ENCODE measurements around the gene MFSD6. TPM values are rescaled to one million over a fixed set of nuclear protein-coding genes. Genes with fewer than 3 reads are reported as not detected.
"Not testable (repeated sequence)": the region's sequence is repeated elsewhere in the genome, so short reads cannot be mapped to it uniquely, and the experiment has no call there.

The MFSD6 gene
- total and polyA plus RNA-seq, 2 donors (not counting 1 experiment from before 2014, with no cell fraction given), result 31.4 to 50.8 TPM

DNA sequence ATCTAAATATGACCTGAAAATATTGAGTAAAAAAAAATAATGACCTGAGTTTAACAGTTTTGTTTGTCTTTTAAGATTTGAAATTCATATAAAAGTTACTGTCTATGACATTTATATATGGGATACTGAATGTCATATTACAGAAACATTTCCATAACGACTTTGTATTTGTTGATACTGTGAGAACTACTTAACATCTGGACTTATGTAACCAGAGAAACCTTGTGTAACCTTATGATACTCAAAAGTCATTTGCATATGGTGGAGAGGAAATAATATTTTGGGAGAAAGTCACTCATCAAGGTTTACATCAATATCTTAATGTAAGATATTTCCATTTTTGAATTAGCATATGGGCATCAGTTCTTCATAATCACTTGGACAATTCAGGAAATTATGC is 12.6 kb downstream of the MFSD6 start:
- no peak overlapping the region for H3K9ac ChIP-seq (ENCODE audit: insufficient read depth, low read length)

DNA sequence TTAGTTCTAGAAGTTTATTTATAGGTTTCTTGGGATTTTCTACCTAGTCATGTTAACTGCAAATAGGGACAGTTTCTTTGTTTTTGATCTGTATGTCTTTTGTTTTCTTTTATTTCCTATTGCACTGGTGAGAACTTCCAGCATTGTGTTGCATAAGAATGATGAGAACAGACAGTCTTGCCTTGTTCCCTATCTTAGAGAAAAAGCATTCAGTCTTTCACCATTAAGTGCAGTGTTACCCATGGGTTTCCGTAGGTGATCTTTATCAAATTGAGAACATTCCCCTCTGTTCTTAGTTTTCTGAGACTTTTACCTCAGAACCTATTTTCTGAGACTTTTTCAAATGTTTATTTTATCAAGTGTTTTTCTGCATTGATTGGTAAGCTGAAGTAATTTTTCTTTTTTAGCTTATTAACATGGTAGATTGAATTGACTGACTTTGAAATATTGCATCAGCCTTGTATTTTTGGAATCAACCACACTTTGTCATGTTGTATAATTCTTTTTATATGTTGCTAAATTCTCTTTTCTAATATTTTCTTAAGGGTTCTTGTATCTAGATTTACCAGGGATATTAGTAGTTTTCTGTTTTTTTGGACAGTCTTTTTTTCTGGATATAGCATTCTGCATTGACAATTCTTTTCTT is 17.2 kb downstream of the MFSD6 start:
- no peak overlapping the region for H2AFZ ChIP-seq (ENCODE audit: low read length)
- no peak overlapping the region for H3K4me3 ChIP-seq (replicated peaks in 1 of 4; ENCODE audit: control extremely low read depth in 1 of 4, insufficient read depth in 1 of 4, low read depth in 3 of 4, low read length in 4 of 4)
- H3K36me3 ChIP-seq (ENCODE audit: control insufficient read depth, insufficient read depth, low read length), result no peaks in the 10 kb centered on the region
- no peak overlapping the region for H3K4me2 ChIP-seq (ENCODE audit: extremely low read depth, insufficient read depth, low read length)
- no peak overlapping the region for H3K27ac ChIP-seq (ENCODE audit: insufficient read depth, low read length)
- no peaks in the 10 kb centered on the region for H3K79me2 ChIP-seq (ENCODE audit: control insufficient read depth, insufficient read depth, low read length)
- no peak for DNase-seq (ENCODE audit: low read depth in 2 of 2)
- H4K20me1 ChIP-seq (ENCODE audit: control insufficient read depth, extremely low read depth, insufficient read depth, low read length), result no peaks in the 10 kb centered on the region
- H3K4me1 ChIP-seq (ENCODE audit: control insufficient read depth, extremely low read depth, insufficient read depth, low read length), result no peaks in the 10 kb centered on the region
- no peaks in the 10 kb centered on the region for H3K27me3 ChIP-seq (ENCODE audit: control insufficient read depth, insufficient read depth, low read length)
- TF ChIP-seq, protein P1, sequence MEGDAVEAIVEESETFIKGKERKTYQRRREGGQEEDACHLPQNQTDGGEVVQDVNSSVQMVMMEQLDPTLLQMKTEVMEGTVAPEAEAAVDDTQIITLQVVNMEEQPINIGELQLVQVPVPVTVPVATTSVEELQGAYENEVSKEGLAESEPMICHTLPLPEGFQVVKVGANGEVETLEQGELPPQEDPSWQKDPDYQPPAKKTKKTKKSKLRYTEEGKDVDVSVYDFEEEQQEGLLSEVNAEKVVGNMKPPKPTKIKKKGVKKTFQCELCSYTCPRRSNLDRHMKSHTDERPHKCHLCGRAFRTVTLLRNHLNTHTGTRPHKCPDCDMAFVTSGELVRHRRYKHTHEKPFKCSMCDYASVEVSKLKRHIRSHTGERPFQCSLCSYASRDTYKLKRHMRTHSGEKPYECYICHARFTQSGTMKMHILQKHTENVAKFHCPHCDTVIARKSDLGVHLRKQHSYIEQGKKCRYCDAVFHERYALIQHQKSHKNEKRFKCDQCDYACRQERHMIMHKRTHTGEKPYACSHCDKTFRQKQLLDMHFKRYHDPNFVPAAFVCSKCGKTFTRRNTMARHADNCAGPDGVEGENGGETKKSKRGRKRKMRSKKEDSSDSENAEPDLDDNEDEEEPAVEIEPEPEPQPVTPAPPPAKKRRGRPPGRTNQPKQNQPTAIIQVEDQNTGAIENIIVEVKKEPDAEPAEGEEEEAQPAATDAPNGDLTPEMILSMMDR (conservative IDR thresholded peaks at IDR 0.05 in 1 of 2, IDR thresholded peaks at IDR 0.05 in 1 of 2; ENCODE audit: low read depth in 1 of 2, low read length in 2 of 2), result no peak
- TF ChIP-seq EZH2 (IDR thresholded peaks at IDR 0.05; ENCODE audit: low read length, missing control alignments), result no peak
- H3K9me3 ChIP-seq (ENCODE audit: control insufficient read depth, insufficient read depth, low read depth, low read length), result no peaks in the 10 kb centered on the region
- no peak overlapping the region for H3K9ac ChIP-seq (ENCODE audit: insufficient read depth, low read length)

More for the DNA sequence above, 12.6 kb downstream of the MFSD6 start:
- no peaks in the 10 kb centered on the region for H3K9me3 ChIP-seq (ENCODE audit: control insufficient read depth, insufficient read depth, low read depth, low read length)
- H3K4me3 ChIP-seq (replicated peaks in 1 of 4; ENCODE audit: control extremely low read depth in 1 of 4, insufficient read depth in 1 of 4, low read depth in 3 of 4, low read length in 4 of 4), result no peak overlapping the region
- no peaks in the 10 kb centered on the region for H3K36me3 ChIP-seq (ENCODE audit: control insufficient read depth, insufficient read depth, low read length)
- no peak overlapping the region for H3K4me2 ChIP-seq (ENCODE audit: extremely low read depth, insufficient read depth, low read length)
- no peaks in the 10 kb centered on the region for H4K20me1 ChIP-seq (ENCODE audit: control insufficient read depth, extremely low read depth, insufficient read depth, low read length)
- no peaks in the 10 kb centered on the region for H3K27me3 ChIP-seq (ENCODE audit: control insufficient read depth, insufficient read depth, low read length)
- no peak for DNase-seq (ENCODE audit: low read depth in 2 of 2)
- no peak overlapping the region for H2AFZ ChIP-seq (ENCODE audit: low read length)
- TF ChIP-seq, protein P1 (conservative IDR thresholded peaks at IDR 0.05 in 1 of 2, IDR thresholded peaks at IDR 0.05 in 1 of 2; ENCODE audit: low read depth in 1 of 2, low read length in 2 of 2), result no peak
- TF ChIP-seq EZH2 (IDR thresholded peaks at IDR 0.05; ENCODE audit: low read length, missing control alignments), result no peak
- no peak overlapping the region for H3K27ac ChIP-seq (ENCODE audit: insufficient read depth, low read length)
- no peaks in the 10 kb centered on the region for H3K4me1 ChIP-seq (ENCODE audit: control insufficient read depth, extremely low read depth, insufficient read depth, low read length)
- no peaks in the 10 kb centered on the region for H3K79me2 ChIP-seq (ENCODE audit: control insufficient read depth, insufficient read depth, low read length)

DNA sequence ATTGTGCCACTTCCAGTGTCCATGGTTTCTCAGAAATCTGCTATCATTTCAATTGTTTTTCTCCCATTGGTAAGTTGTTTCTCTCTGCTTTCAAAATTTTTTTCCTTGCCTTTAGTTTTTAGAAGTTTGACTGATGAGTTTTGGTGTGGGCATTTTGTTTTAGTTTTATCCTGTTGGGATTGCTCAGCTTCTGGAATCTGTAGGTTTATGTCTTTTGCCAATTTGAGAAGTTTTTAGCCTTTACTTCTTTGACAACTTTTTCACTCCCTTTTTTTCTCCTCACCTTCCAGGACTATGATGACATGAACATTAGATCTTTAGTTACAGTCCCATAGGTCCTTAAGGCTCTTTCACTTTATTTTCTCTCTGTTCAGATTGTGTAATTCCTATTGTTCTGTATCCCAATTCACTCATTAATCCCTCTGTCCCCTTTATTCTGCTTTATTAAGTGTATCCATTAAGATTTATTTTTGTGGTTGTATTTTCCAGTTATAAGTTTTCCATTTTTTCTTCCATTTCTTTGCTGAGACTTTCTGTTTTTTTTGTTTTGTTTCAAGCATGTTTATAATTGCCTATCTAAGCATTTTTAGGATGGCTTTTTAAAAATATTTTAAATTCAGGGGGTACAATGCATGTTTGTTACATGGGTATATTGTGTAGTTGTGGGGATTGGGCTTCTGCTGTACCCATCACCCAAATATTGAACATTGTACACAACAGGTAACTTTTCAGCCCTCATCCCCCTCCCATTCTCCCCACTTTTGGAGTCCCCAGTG is 17.9 kb downstream of the MFSD6 start:
- no peak overlapping the region for H3K4me3 ChIP-seq (replicated peaks in 1 of 4; ENCODE audit: control extremely low read depth in 1 of 4, insufficient read depth in 1 of 4, low read depth in 3 of 4, low read length in 4 of 4)
- no peaks in the 10 kb centered on the region for H4K20me1 ChIP-seq (ENCODE audit: control insufficient read depth, extremely low read depth, insufficient read depth, low read length)
- H2AFZ ChIP-seq (ENCODE audit: low read length), result no peak overlapping the region
- no peaks in the 10 kb centered on the region for H3K79me2 ChIP-seq (ENCODE audit: control insufficient read depth, insufficient read depth, low read length)
- no peaks in the 10 kb centered on the region for H3K9me3 ChIP-seq (ENCODE audit: control insufficient read depth, insufficient read depth, low read depth, low read length)
- H3K4me2 ChIP-seq (ENCODE audit: extremely low read depth, insufficient read depth, low read length), result no peak overlapping the region
- H3K27me3 ChIP-seq (ENCODE audit: control insufficient read depth, insufficient read depth, low read length), result no peaks in the 10 kb centered on the region
- no peaks in the 10 kb centered on the region for H3K36me3 ChIP-seq (ENCODE audit: control insufficient read depth, insufficient read depth, low read length)
- no peak overlapping the region for H3K27ac ChIP-seq (ENCODE audit: insufficient read depth, low read length)
- DNase-seq (ENCODE audit: low read depth in 2 of 2), result no peak
- H3K9ac ChIP-seq (ENCODE audit: insufficient read depth, low read length), result no peak overlapping the region
- TF ChIP-seq, protein P1 (conservative IDR thresholded peaks at IDR 0.05 in 1 of 2, IDR thresholded peaks at IDR 0.05 in 1 of 2; ENCODE audit: low read depth in 1 of 2, low read length in 2 of 2), result no peak
- TF ChIP-seq EZH2 (IDR thresholded peaks at IDR 0.05; ENCODE audit: low read length, missing control alignments), result no peak
- H3K4me1 ChIP-seq (ENCODE audit: control insufficient read depth, extremely low read depth, insufficient read depth, low read length), result no peaks in the 10 kb centered on the region

DNA sequence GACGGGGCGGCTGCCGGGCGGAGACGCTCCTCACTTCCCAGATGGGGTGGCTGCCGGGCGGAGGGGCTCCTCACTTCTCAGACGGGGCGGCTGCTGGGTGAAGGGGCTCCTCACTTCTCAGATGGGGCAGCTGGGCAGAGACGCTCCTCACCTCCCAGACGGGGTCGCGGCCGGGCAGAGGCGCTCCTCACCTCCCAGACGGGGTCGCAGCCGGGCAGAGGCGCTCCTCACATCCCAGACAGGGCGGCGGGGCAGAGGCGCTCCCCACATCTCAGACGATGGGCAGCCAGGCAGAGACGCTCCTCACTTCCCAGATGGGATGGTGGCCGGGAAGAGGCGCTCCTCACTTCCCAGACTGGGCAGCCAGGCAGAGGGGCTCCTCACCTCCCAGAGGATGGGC is 22.7 kb downstream of the MFSD6 start:
- DNase-seq (ENCODE audit: low read depth in 2 of 2); H3K9ac ChIP-seq (ENCODE audit: insufficient read depth, low read length); H3K36me3 ChIP-seq (ENCODE audit: control insufficient read depth, insufficient read depth, low read length); H3K79me2 ChIP-seq (ENCODE audit: control insufficient read depth, insufficient read depth, low read length); H4K20me1 ChIP-seq (ENCODE audit: control insufficient read depth, extremely low read depth, insufficient read depth, low read length); H3K27ac ChIP-seq (ENCODE audit: insufficient read depth, low read length); H3K4me2 ChIP-seq (ENCODE audit: extremely low read depth, insufficient read depth, low read length); H3K4me3 ChIP-seq (replicated peaks in 1 of 4; ENCODE audit: control extremely low read depth in 1 of 4, insufficient read depth in 1 of 4, low read depth in 3 of 4, low read length in 4 of 4); H3K27me3 ChIP-seq (ENCODE audit: control insufficient read depth, insufficient read depth, low read length); H3K9me3 ChIP-seq (ENCODE audit: control insufficient read depth, insufficient read depth, low read depth, low read length); H3K4me1 ChIP-seq (ENCODE audit: control insufficient read depth, extremely low read depth, insufficient read depth, low read length); H2AFZ ChIP-seq (ENCODE audit: low read length): not testable (repeated sequence)
